Measurements from ENCODE around the gene DOCK6.
A peak's percentile ranks its signal among the peaks of the same experiment; 100 is the strongest.

Gene DOCK6

DNA sequence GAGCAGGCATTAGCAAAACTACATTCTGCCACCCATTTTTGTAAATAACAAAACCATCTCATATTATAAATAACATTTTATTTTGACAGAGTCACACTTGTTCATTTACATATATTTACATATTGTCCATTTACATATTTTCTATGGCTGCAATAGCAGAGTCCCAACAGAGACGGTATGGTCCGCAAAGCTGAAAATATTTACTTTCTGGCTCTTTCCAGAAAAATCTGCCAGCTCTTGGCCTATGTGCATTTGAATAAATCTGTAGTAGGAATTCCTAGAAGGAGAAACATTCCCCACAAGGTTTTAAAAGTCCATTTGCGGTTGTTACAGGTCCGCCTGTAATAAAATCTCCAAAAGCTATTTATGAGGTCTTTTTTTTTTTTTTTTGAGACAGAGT, 27.9 kb upstream of the DOCK6 start:
- Histone ChIP-seq H3K9me3 (ENCODE audit: insufficient read depth, low read depth, low read length) (no peaks in the 10 kb centered on the region), H3K14ac (ENCODE audit: low read length) (no peak overlapping the region), H3K79me2 (ENCODE audit: control insufficient read depth, insufficient read depth, low read length, poor library complexity) (peaks cover 2% of the 10 kb centered on the region), H3K27ac (ENCODE audit: low read depth, low read length) (no peak overlapping the region), H3K4me3 (ENCODE audit: low read depth, low read length) (no peak overlapping the region), H4K8ac (ENCODE audit: low read depth, low read length) (no peak overlapping the region), H3K9ac (ENCODE audit: low read length) (no peak overlapping the region), H3K79me1 (ENCODE audit: low read length) (peaks cover 2% of the 10 kb centered on the region), H2BK120ac (ENCODE audit: insufficient read depth, low read length, poor library complexity) (no peak overlapping the region), H2AK5ac (ENCODE audit: low read length) (no peak overlapping the region), H2BK12ac (ENCODE audit: low read length) (no peak overlapping the region), H3K36me3 (ENCODE audit: control insufficient read depth in 1 of 2, insufficient read depth in 2 of 2, low read length in 2 of 2) (no peaks in the 10 kb centered on the region), H3K4ac (ENCODE audit: low read depth, low read length) (no peak overlapping the region), H2AFZ (ENCODE audit: insufficient read depth, low read length, poor library complexity) (no peak overlapping the region), H3K23ac (ENCODE audit: low read length) (no peak overlapping the region), H3K27me3 (ENCODE audit: insufficient read depth, low read length) (no peaks in the 10 kb centered on the region), H3K4me1 (ENCODE audit: control insufficient read depth in 1 of 2, insufficient read depth in 2 of 2, low read length in 2 of 2) (peaks cover 2 to 3% of the 10 kb centered on the region in 2 experiments), H4K12ac (ENCODE audit: low read depth, low read length) (no peak overlapping the region), H3K4me2 (ENCODE audit: low read length) (no peak overlapping the region), H4K91ac (ENCODE audit: low read depth, low read length) (no peak overlapping the region), H3K18ac (ENCODE audit: low read length) (no peak overlapping the region), H2BK5ac (ENCODE audit: low read depth, low read length, poor library complexity) (no peak overlapping the region)
- WGBS (ENCODE audit: extremely low coverage, insufficient coverage, insufficient read length), result no CpG with 5 or more reads among the region's 4 CpGs
- DNase-seq, result no peak

DNA sequence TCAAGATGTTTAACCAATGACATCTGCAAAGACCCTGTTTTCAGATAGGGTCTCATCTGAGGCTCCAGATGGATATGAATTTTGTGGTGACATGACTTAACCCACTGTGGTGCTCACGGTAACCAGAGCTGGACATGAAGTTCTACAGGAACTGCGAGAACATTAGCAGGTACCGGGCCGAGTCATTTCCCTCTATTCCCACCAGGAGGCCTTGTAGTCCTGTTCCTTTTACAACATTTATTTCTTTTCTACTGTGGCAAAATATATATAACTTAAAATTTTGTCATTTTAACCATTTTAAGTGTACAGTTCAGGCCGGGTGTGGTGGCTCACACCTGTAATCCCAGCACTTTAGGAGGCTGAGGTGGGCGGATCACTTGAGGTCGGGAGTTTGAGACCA, 26.0 kb upstream of the DOCK6 start:
- WGBS (ENCODE audit: extremely low coverage, insufficient coverage, insufficient read length), result no CpG with 5 or more reads among the region's 7 CpGs
- Histone ChIP-seq H3K4me1 (ENCODE audit: control insufficient read depth in 1 of 2, insufficient read depth in 2 of 2, low read length in 2 of 2) (no peaks in the 10 kb centered on the region), H3K79me1 (ENCODE audit: low read length) (no peaks in the 10 kb centered on the region), H3K23ac (ENCODE audit: low read length) (no peak overlapping the region), H3K27me3 (ENCODE audit: insufficient read depth, low read length) (no peaks in the 10 kb centered on the region), H3K18ac (ENCODE audit: low read length) (no peak overlapping the region), H2BK12ac (ENCODE audit: low read length) (no peak overlapping the region), H3K4ac (ENCODE audit: low read depth, low read length) (no peak overlapping the region), H3K36me3 (ENCODE audit: control insufficient read depth in 1 of 2, insufficient read depth in 2 of 2, low read length in 2 of 2) (no peaks in the 10 kb centered on the region), H3K14ac (ENCODE audit: low read length) (no peak overlapping the region), H2AK5ac (ENCODE audit: low read length) (no peak overlapping the region), H3K79me2 (ENCODE audit: control insufficient read depth, insufficient read depth, low read length, poor library complexity) (no peaks in the 10 kb centered on the region), H3K9ac (ENCODE audit: low read length) (no peak overlapping the region), H4K8ac (ENCODE audit: low read depth, low read length) (no peak overlapping the region), H3K27ac (ENCODE audit: low read depth, low read length) (no peak overlapping the region), H2AFZ (ENCODE audit: insufficient read depth, low read length, poor library complexity) (no peak overlapping the region), H3K4me3 (ENCODE audit: low read depth, low read length) (no peak overlapping the region), H4K12ac (ENCODE audit: low read depth, low read length) (no peak overlapping the region), H3K4me2 (ENCODE audit: low read length) (no peak overlapping the region), H2BK120ac (ENCODE audit: insufficient read depth, low read length, poor library complexity) (no peak overlapping the region), H4K91ac (ENCODE audit: low read depth, low read length) (no peak overlapping the region), H3K9me3 (ENCODE audit: insufficient read depth, low read depth, low read length) (no peaks in the 10 kb centered on the region), H2BK5ac (ENCODE audit: low read depth, low read length, poor library complexity) (no peak overlapping the region)
- DNase-seq, result peak in 1 of 2 donors; percentile 44

DNA sequence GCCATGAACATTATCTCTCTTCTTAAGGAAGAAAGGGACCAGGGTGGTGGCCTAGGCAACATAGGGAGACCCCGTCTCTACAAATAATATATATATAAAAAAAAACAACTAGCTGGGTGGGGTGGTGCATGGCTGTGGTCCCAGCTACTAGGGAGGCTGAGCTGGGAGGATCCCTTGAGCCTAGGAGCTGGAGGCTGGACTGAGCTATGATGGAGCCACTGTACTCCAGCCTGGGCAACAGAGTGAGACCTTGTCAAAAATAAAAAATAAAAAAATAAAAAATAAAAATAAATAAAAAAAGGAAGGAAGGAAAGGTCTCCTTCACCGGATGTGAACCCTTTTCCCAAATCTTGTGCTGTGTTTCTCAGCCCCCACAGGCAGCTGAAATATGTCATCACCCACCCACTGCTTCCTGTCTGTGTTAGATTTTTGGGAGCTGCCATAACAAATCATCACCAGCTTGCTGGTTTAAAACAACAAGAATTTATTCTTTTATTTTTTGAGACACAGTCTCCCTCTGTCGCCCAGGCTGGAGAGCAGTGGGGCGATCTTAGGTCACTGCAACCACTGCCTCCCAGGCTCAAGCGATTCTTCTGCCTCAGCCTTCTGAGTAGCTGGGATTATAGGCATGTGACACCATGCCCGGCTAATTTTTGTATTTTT, 24.1 kb upstream of the DOCK6 start:
- H3K79me2 ChIP-seq (ENCODE audit: control insufficient read depth, insufficient read depth, low read length, poor library complexity), result no peaks in the 10 kb centered on the region
- no peak for DNase-seq
- no CpG with 5 or more reads among the region's 6 CpGs for WGBS (ENCODE audit: extremely low coverage, insufficient coverage, insufficient read length)
- H3K18ac ChIP-seq (ENCODE audit: low read length), result no peak overlapping the region
- H3K27ac ChIP-seq (ENCODE audit: low read depth, low read length), result no peak overlapping the region
- H3K4ac ChIP-seq (ENCODE audit: low read depth, low read length), result no peak overlapping the region
- H2BK12ac ChIP-seq (ENCODE audit: low read length), result no peak overlapping the region
- H3K14ac ChIP-seq (ENCODE audit: low read length), result no peak overlapping the region
- no peak overlapping the region for H3K9ac ChIP-seq (ENCODE audit: low read length)
- H3K4me1 ChIP-seq (ENCODE audit: control insufficient read depth in 1 of 2, insufficient read depth in 2 of 2, low read length in 2 of 2), result no peaks in the 10 kb centered on the region
- H3K4me2 ChIP-seq (ENCODE audit: low read length), result no peak overlapping the region
- H3K23ac ChIP-seq (ENCODE audit: low read length), result no peak overlapping the region
- no peaks in the 10 kb centered on the region for H3K36me3 ChIP-seq (ENCODE audit: control insufficient read depth in 1 of 2, insufficient read depth in 2 of 2, low read length in 2 of 2)
- H3K79me1 ChIP-seq (ENCODE audit: low read length), result no peaks in the 10 kb centered on the region
- H4K8ac ChIP-seq (ENCODE audit: low read depth, low read length), result no peak overlapping the region
- no peak overlapping the region for H3K4me3 ChIP-seq (ENCODE audit: low read depth, low read length)
- H4K12ac ChIP-seq (ENCODE audit: low read depth, low read length), result no peak overlapping the region
- no peak overlapping the region for H2BK120ac ChIP-seq (ENCODE audit: insufficient read depth, low read length, poor library complexity)
- H4K91ac ChIP-seq (ENCODE audit: low read depth, low read length), result no peak overlapping the region
- H2AFZ ChIP-seq (ENCODE audit: insufficient read depth, low read length, poor library complexity), result no peak overlapping the region
- no peaks in the 10 kb centered on the region for H3K27me3 ChIP-seq (ENCODE audit: insufficient read depth, low read length)
- H3K9me3 ChIP-seq (ENCODE audit: insufficient read depth, low read depth, low read length), result no peaks in the 10 kb centered on the region
- H2AK5ac ChIP-seq (ENCODE audit: low read length), result no peak overlapping the region
- H2BK5ac ChIP-seq (ENCODE audit: low read depth, low read length, poor library complexity), result no peak overlapping the region

DNA sequence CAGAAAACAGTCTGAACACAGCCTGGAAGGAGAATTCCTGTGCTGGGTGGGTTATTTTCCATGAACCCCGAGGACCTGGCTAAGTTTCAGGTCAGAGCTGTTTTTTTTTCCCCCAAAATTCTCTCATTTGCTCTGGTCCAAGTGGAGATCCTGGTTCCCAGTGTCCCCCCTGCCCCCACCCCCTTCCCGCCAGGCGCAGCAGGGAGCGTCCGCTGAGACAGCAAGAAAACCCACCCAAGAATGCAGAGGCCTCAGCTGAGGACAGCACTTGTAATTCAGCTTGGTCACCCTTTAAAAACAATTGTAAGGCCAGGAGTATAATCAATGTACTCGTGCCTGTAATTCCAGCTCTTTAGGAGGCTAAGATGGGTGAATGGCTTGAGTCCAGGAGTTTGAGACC, 22.2 kb upstream of the DOCK6 start:
- WGBS (ENCODE audit: extremely low coverage, insufficient coverage, insufficient read length), result no CpG with 5 or more reads among the region's 6 CpGs
- Histone ChIP-seq H2BK5ac (ENCODE audit: low read depth, low read length, poor library complexity) (no peak overlapping the region), H2AK5ac (ENCODE audit: low read length) (no peak overlapping the region), H3K14ac (ENCODE audit: low read length) (no peak overlapping the region), H3K36me3 (ENCODE audit: control insufficient read depth in 1 of 2, insufficient read depth in 2 of 2, low read length in 2 of 2) (no peaks in the 10 kb centered on the region), H3K23ac (ENCODE audit: low read length) (no peak overlapping the region), H2AFZ (ENCODE audit: insufficient read depth, low read length, poor library complexity) (no peak overlapping the region), H3K9ac (ENCODE audit: low read length) (no peak overlapping the region), H3K27ac (ENCODE audit: low read depth, low read length) (no peak overlapping the region), H3K79me2 (ENCODE audit: control insufficient read depth, insufficient read depth, low read length, poor library complexity) (no peaks in the 10 kb centered on the region), H3K4me1 (ENCODE audit: control insufficient read depth in 1 of 2, insufficient read depth in 2 of 2, low read length in 2 of 2) (no peaks in the 10 kb centered on the region), H2BK120ac (ENCODE audit: insufficient read depth, low read length, poor library complexity) (no peak overlapping the region), H3K18ac (ENCODE audit: low read length) (no peak overlapping the region), H3K79me1 (ENCODE audit: low read length) (no peaks in the 10 kb centered on the region), H4K12ac (ENCODE audit: low read depth, low read length) (no peak overlapping the region), H3K27me3 (ENCODE audit: insufficient read depth, low read length) (no peaks in the 10 kb centered on the region), H3K9me3 (ENCODE audit: insufficient read depth, low read depth, low read length) (no peaks in the 10 kb centered on the region), H2BK12ac (ENCODE audit: low read length) (no peak overlapping the region), H3K4ac (ENCODE audit: low read depth, low read length) (no peak overlapping the region), H3K4me3 (ENCODE audit: low read depth, low read length) (no peak overlapping the region), H3K4me2 (ENCODE audit: low read length) (no peak overlapping the region), H4K8ac (ENCODE audit: low read depth, low read length) (no peak overlapping the region), H4K91ac (ENCODE audit: low read depth, low read length) (no peak overlapping the region)
- DNase-seq, result no peak
